OCI-LY3 (cell line): ENCODE data around the gene NDUFS7.

ENCODE experiments used
- EZH2phosphoT487 ChIP-seq: fragments of 200-600 bp; shearing (Covaris generic); IDR thresholded peaks from 2 replicates; pipeline ENCODE4 v1.6.1; 2018; ENCODE audit warnings: antibody characterized with exemption, mixed run types, low read depth
- TF ChIP-seq, protein P1 (sequence below): fragments of 200-600, 300-600 bp; sonication (generic); IDR thresholded peaks from 2 replicates; pipeline ENCODE4 v1.5.1; 2014; ENCODE audit warnings: antibody characterized with exemption, low read length, low read depth

GRCh38 chr19:1422360-1422759 lies 38.7 kb downstream of the NDUFS7 start:
- no peak for TF ChIP-seq EZH2phosphoT487
- TF ChIP-seq, protein P1, sequence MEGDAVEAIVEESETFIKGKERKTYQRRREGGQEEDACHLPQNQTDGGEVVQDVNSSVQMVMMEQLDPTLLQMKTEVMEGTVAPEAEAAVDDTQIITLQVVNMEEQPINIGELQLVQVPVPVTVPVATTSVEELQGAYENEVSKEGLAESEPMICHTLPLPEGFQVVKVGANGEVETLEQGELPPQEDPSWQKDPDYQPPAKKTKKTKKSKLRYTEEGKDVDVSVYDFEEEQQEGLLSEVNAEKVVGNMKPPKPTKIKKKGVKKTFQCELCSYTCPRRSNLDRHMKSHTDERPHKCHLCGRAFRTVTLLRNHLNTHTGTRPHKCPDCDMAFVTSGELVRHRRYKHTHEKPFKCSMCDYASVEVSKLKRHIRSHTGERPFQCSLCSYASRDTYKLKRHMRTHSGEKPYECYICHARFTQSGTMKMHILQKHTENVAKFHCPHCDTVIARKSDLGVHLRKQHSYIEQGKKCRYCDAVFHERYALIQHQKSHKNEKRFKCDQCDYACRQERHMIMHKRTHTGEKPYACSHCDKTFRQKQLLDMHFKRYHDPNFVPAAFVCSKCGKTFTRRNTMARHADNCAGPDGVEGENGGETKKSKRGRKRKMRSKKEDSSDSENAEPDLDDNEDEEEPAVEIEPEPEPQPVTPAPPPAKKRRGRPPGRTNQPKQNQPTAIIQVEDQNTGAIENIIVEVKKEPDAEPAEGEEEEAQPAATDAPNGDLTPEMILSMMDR = no peak
